HFFc6 (cell line): ENCODE data around the gene ACSM5. TPM values are rescaled to one million over a fixed set of nuclear protein-coding genes. Genes with fewer than 3 reads are reported as not detected.

Source experiments
- DNase-seq: peaks from one replicate; pipeline ENCODE4 v3.0.0-alpha.2; 2018
- H3K27ac Mint-ChIP-seq: 2 replicates; pipeline ENCODE4 v1.8.0; 2020; ENCODE audit warnings: mild to moderate bottlenecking, mixed read lengths
- H3K27me3 Mint-ChIP-seq: 2 replicates; pipeline ENCODE4 v1.8.0; 2021; ENCODE audit warnings: mild to moderate bottlenecking, moderate library complexity, mixed read lengths; ENCODE audit not compliant: insufficient read depth
- H3K36me3 Mint-ChIP-seq: 2 replicates; pipeline ENCODE4 v1.8.0; 2021; ENCODE audit warnings: low read depth, mixed read lengths
- H3K4me1 Mint-ChIP-seq: 2 replicates; pipeline ENCODE4 v1.8.0; 2020; ENCODE audit warnings: low read depth, mixed read lengths
- H3K4me3 Mint-ChIP-seq: 2 replicates; pipeline ENCODE4 v1.8.0; 2020; ENCODE audit warnings: mild to moderate bottlenecking, moderate library complexity, mixed read lengths
- H3K9me3 Mint-ChIP-seq: 2 replicates; pipeline ENCODE4 v1.8.0; 2020; ENCODE audit warnings: mild to moderate bottlenecking, mixed read lengths
- total RNA-seq, 6 experiments: library from RNA; stranded (reverse); fragmentation: NEBNext Ultra II Directional; extraction: Animal tissue kit (Norgen Biotek cat#: 25700); gene quantifications; 2 replicates in 1 of 6; 3 replicates in 5 of 6; pipeline ENCODE4 v1.2.3, GENCODE V29; 2021
- TF ChIP-seq, protein P1 (sequence below): fragments of 200-600 bp; sonication (generic); IDR thresholded peaks from 2 replicates; pipeline ENCODE4 v1.5.0; 2021; ENCODE audit warnings: antibody characterized with exemption, mild to moderate bottlenecking

The ACSM5 gene
- total RNA-seq, 6 experiments from 2014 or later: not detected

DNA sequence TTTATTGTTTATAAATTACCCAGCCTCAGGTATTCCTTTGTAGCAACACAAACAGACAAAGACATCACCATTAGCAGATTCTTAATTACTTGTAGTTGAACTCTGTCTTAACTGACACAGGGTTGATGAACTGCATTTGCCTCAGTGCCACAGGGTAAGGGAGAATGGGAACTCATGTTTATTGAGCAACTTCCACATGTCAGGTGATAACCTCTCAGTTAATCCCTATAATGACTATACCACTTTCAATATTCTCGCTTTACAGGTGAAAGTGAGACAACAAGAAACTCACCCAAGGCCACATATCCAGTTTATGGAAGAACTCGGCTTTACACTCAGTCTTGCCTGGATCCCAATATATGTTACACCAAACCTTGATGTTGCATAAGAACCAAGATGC lies 13.4 kb upstream of the ACSM5 start:
- H3K27me3 Mint-ChIP-seq: no peaks in the 10 kb centered on the region
- TF ChIP-seq, protein P1, sequence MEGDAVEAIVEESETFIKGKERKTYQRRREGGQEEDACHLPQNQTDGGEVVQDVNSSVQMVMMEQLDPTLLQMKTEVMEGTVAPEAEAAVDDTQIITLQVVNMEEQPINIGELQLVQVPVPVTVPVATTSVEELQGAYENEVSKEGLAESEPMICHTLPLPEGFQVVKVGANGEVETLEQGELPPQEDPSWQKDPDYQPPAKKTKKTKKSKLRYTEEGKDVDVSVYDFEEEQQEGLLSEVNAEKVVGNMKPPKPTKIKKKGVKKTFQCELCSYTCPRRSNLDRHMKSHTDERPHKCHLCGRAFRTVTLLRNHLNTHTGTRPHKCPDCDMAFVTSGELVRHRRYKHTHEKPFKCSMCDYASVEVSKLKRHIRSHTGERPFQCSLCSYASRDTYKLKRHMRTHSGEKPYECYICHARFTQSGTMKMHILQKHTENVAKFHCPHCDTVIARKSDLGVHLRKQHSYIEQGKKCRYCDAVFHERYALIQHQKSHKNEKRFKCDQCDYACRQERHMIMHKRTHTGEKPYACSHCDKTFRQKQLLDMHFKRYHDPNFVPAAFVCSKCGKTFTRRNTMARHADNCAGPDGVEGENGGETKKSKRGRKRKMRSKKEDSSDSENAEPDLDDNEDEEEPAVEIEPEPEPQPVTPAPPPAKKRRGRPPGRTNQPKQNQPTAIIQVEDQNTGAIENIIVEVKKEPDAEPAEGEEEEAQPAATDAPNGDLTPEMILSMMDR: no peak
- H3K4me1 Mint-ChIP-seq: no peaks in the 10 kb centered on the region
- no peak for DNase-seq
- H3K9me3 Mint-ChIP-seq: peaks cover 8% of the 10 kb centered on the region
- no peak overlapping the region for H3K27ac Mint-ChIP-seq
- H3K4me3 Mint-ChIP-seq: no peak overlapping the region
- H3K36me3 Mint-ChIP-seq: no peaks in the 10 kb centered on the region

DNA sequence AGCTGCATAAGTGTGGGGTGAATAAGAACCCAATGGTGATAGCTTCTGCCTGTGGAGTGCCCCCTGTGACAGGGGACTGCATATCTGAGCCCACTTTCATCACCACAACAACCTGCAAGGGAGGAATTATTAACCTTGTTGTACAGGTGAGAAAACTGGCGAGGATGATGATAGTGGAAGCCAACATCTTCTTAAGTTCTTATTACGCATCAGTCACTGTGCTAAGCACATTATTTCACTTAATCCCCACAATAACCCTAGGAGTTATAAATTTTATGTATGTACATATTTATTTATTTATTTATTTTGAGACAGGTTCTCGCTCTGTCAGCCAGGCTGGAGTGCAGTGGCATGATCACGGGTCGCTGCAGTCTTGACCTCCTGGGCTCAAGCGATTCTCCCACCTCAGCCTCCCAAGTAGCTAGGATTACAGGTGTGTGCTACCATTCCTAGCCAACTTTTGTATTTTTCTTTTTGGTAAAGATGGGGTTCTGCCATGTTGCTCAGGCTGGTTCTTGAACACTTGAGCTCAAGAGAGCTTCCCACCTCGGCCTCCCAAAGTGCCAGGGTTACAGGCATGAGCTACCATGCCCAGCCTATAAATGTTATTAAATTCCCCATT lies 12.4 kb upstream of the ACSM5 start:
- no peaks in the 10 kb centered on the region for H3K27me3 Mint-ChIP-seq
- H3K36me3 Mint-ChIP-seq: no peaks in the 10 kb centered on the region
- DNase-seq: no peak
- TF ChIP-seq, protein P1: no peak
- no peak overlapping the region for H3K4me3 Mint-ChIP-seq
- no peaks in the 10 kb centered on the region for H3K4me1 Mint-ChIP-seq
- no peak overlapping the region for H3K27ac Mint-ChIP-seq
- H3K9me3 Mint-ChIP-seq: peaks cover 10% of the 10 kb centered on the region

DNA sequence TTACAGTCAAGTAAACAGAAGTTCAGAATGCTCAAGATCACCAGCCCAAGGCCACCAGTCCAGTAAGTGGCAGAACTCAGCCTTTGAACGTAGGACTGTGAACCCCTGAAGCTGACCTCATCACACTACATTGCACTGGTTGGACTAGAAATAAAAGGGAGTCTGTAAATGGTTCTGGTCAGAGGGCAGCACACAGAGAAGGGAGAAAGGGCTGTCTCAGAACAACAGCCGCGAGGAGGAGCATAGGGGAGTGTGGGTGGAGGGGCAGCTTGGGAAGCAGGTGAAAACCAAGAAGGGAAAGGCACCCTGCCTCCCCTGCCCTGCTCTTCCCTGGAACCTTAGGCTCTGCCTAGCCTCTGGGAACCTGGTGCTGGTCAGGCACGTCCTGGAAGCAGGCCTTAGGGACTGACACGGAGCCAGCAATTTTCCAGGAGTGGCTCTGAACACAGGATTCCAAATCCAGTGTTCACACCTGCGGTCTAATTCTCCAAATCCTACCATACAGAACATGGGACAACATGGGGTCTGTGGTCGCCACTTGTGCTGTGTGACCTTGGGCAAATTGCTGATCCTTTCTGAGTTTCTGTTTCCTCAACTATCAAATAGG lies 11.8 kb upstream of the ACSM5 start:
- DNase-seq: no peak
- no peak overlapping the region for H3K4me3 Mint-ChIP-seq
- H3K9me3 Mint-ChIP-seq: peaks cover 14% of the 10 kb centered on the region
- no peak overlapping the region for H3K27ac Mint-ChIP-seq
- peaks cover under 1% of the 10 kb centered on the region; the same call in 1 of the 2 replicates for H3K27me3 Mint-ChIP-seq
- H3K4me1 Mint-ChIP-seq: no peaks in the 10 kb centered on the region
- no peaks in the 10 kb centered on the region for H3K36me3 Mint-ChIP-seq
- TF ChIP-seq, protein P1: no peak

DNA sequence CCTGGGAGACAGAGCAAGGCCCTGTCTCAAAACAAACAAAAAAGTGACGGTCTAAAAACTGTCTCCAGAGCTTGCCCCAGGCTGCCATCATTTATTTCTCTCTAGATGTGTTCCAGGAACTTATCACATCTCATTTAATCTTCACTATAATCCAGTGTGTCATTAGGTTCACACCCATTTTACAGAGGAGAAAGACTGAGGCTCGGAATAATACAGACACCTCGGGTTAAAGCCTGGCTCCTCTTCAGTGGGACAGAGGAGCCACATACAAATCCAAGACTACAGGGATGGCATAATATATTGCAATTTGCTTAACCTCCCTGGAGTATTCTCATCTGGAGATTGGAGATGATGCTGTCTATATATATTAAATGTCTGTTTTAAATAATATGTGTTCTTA lies 10.7 kb upstream of the ACSM5 start:
- no peak for DNase-seq
- no peak overlapping the region for H3K27ac Mint-ChIP-seq
- H3K4me3 Mint-ChIP-seq: no peak overlapping the region
- no peaks in the 10 kb centered on the region for H3K4me1 Mint-ChIP-seq
- H3K36me3 Mint-ChIP-seq: no peaks in the 10 kb centered on the region
- H3K9me3 Mint-ChIP-seq: peaks cover 16% of the 10 kb centered on the region
- TF ChIP-seq, protein P1: no peak
- H3K27me3 Mint-ChIP-seq: peaks cover 2% of the 10 kb centered on the region

DNA sequence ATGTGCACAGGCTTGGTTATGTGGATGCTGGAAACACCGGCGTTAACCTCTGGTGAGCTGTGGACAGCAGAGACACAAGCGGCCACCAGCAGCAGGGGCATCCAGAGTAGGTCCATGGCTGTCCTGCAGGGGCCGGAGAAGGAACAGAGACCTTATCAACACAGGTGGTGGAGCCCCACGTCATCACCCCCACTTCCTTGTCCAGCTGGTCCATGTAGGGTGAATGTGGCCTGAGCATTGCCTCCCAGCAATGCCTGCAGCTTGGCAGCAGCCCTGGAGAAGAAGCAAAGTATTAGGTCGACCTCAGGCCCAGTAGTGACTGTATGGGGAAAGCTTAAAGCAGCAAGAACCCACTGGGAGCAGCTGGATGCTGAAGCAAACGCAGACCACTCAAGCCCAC lies 10.1 kb upstream of the ACSM5 start:
- peaks cover 20% of the 10 kb centered on the region for H3K9me3 Mint-ChIP-seq
- H3K27ac Mint-ChIP-seq: no peak overlapping the region
- H3K36me3 Mint-ChIP-seq: no peaks in the 10 kb centered on the region
- no peaks in the 10 kb centered on the region for H3K4me1 Mint-ChIP-seq
- H3K27me3 Mint-ChIP-seq: peaks cover 2% of the 10 kb centered on the region
- DNase-seq: no peak
- TF ChIP-seq, protein P1: no peak
- H3K4me3 Mint-ChIP-seq: no peak overlapping the region
